Parathyroid adenoma (tissue), 2 donors: ENCODE results near the gene ZEB1.

Experiments used
- H2AFZ ChIP-seq: fragments of 300-600 bp; sonication (generic); one replicate; pipeline ENCODE4 v1.7.0; 2017; ENCODE audit warnings: antibody characterized with exemption, mild to moderate bottlenecking
- H3K27ac ChIP-seq: fragments of 300-600 bp; sonication (generic); one replicate; pipeline ENCODE4 v1.7.0; 2017
- H3K27me3 ChIP-seq: fragments of 300-600 bp; sonication (generic); one replicate; pipeline ENCODE4 v1.7.0; 2017; ENCODE audit warnings: low read length; ENCODE audit not compliant: control insufficient read depth, insufficient read depth
- H3K36me3 ChIP-seq: fragments of 300-600 bp; sonication (generic); one replicate; pipeline ENCODE4 v1.7.0; 2017; ENCODE audit warnings: low read length; ENCODE audit not compliant: control insufficient read depth, insufficient read depth
- H3K4me1 ChIP-seq: fragments of 300-600 bp; sonication (generic); one replicate; pipeline ENCODE4 v1.7.0; 2017; ENCODE audit warnings: control low read depth
- H3K4me2 ChIP-seq: fragments of 300-600 bp; sonication (generic); one replicate; pipeline ENCODE4 v1.7.0; 2017; ENCODE audit warnings: low read length
- H3K4me3 ChIP-seq: fragments of 300-600 bp; sonication (generic); one replicate; pipeline ENCODE4 v1.7.0; 2017; ENCODE audit warnings: low read depth, low read length
- H3K79me2 ChIP-seq: fragments of 300-600 bp; sonication (generic); one replicate; pipeline ENCODE4 v1.7.0; 2017; ENCODE audit warnings: control low read depth
- H3K9ac ChIP-seq: fragments of 300-600 bp; sonication (generic); one replicate; pipeline ENCODE4 v1.7.0; 2017; ENCODE audit warnings: mild to moderate bottlenecking
- H3K9me3 ChIP-seq: fragments of 300-600 bp; sonication (generic); one replicate; pipeline ENCODE4 v1.7.0; 2017; ENCODE audit warnings: low read length; ENCODE audit not compliant: control insufficient read depth
- CTCF ChIP-seq: fragments of 300-600 bp; sonication (generic); IDR thresholded peaks from one replicate; pipeline ENCODE4 v1.7.0; 2017; ENCODE audit warnings: antibody characterized with exemption, mild to moderate bottlenecking
- donor health status: primary hyperparathyroidism.

ZEB1 gene

GRCh38 chr10:31508882-31509281 lies 189.9 kb downstream of the ZEB1 start:
- Histone ChIP-seq H3K36me3 (peaks cover 4% of the 10 kb centered on the region), H3K4me3 (no peak overlapping the region), H2AFZ (no peak overlapping the region), H3K4me2 (no peak overlapping the region), H3K4me1 (no peaks in the 10 kb centered on the region), H3K27me3 (no peaks in the 10 kb centered on the region), H3K9ac (no peak overlapping the region), H3K9me3 (no peaks in the 10 kb centered on the region), H3K79me2 (no peaks in the 10 kb centered on the region), H3K27ac (no peak overlapping the region)
- no peak for TF ChIP-seq CTCF

- no peak for TF ChIP-seq CTCF
- peaks cover 4% of the 10 kb centered on the region for H3K36me3 ChIP-seq
These were observed 191.0 kb downstream of the ZEB1 start for GRCh38 chr10:31509989-31510388.

GRCh38 chr10:31515116-31515515 lies 196.1 kb downstream of the ZEB1 start:
- Histone ChIP-seq H3K79me2 (no peaks in the 10 kb centered on the region), H3K27me3 (no peaks in the 10 kb centered on the region)

More at GRCh38 chr10:31509989-31510388, 191.0 kb downstream of the ZEB1 start:
- Histone ChIP-seq H3K4me2 (no peak overlapping the region), H3K79me2 (no peaks in the 10 kb centered on the region), H3K27ac (no peak overlapping the region), H3K4me1 (no peaks in the 10 kb centered on the region), H3K4me3 (no peak overlapping the region), H3K9ac (no peak overlapping the region), H3K27me3 (no peaks in the 10 kb centered on the region), H2AFZ (no peak overlapping the region), H3K9me3 (no peaks in the 10 kb centered on the region)

GRCh38 chr10:31515819-31516402 lies 196.9 kb downstream of the ZEB1 start:
- Histone ChIP-seq H3K9me3 (no peaks in the 10 kb centered on the region), H3K27ac (no peak overlapping the region), H3K36me3 (no peaks in the 10 kb centered on the region), H3K27me3 (no peaks in the 10 kb centered on the region), H3K79me2 (no peaks in the 10 kb centered on the region), H3K4me2 (no peak overlapping the region), H3K4me1 (no peaks in the 10 kb centered on the region), H3K4me3 (no peak overlapping the region), H3K9ac (no peak overlapping the region), H2AFZ (no peak overlapping the region)
- no peak for TF ChIP-seq CTCF

More at GRCh38 chr10:31515116-31515515, 196.1 kb downstream of the ZEB1 start:
- Histone ChIP-seq H3K27ac (no peak overlapping the region), H3K9ac (no peak overlapping the region), H3K4me1 (no peaks in the 10 kb centered on the region), H3K4me2 (no peak overlapping the region), H3K4me3 (no peak overlapping the region), H2AFZ (no peak overlapping the region), H3K9me3 (no peaks in the 10 kb centered on the region), H3K36me3 (no peaks in the 10 kb centered on the region)
- TF ChIP-seq CTCF: no peak
